ENCODE data around the gene EHF. TPM values are rescaled to one million over a fixed set of nuclear protein-coding genes. Genes with fewer than 3 reads are reported as not detected.

EHF gene
- total and polyA plus RNA-seq, 2 of the 13 experiments (the other 11 are each of a cell fraction or from before 2014, with no cell fraction given), result 0.04 to 0.46 TPM

DNA sequence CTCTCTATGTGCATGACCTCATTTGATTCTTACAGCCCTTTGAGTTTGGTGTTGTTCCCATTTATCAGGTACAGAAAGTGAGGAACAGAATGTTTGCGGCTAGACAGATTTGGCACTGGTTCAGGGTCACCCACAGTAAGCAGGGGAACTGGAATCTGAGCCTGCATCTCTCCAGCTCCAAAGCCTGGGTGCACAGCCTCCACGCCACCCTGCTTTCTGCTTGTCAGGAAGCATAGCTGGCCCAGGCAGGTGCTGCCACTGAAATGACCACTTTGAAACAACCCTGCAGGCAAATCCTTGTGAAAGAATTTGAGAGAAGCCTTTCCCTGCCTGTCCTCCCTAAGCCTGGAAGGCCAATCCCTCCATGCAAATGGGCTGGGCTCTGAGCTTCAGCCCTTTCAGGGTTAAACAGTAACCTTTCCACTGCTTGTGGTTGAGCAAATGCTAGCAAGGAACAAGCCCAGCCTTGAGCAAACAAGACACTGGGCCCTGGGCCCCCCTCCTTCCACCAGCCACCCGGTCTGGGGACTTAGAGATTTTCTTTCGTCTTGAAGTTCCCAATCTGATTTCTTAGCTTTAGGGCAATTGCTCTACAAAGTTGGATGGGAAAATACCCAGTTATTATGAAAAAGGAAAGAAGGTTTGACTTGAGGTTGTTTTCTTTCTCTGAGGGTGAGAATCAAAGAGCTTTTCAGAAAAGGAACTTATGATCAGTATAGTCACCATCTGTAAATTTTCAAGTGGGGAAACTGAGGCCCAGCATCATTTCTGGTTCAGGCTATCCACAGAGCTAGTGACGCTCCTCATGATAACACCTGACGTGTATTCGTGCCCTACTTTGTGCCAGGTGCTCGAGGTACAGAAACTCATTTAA is 19.4 kb downstream of the EHF start (continued):
- TF ChIP-seq, protein P1, sequence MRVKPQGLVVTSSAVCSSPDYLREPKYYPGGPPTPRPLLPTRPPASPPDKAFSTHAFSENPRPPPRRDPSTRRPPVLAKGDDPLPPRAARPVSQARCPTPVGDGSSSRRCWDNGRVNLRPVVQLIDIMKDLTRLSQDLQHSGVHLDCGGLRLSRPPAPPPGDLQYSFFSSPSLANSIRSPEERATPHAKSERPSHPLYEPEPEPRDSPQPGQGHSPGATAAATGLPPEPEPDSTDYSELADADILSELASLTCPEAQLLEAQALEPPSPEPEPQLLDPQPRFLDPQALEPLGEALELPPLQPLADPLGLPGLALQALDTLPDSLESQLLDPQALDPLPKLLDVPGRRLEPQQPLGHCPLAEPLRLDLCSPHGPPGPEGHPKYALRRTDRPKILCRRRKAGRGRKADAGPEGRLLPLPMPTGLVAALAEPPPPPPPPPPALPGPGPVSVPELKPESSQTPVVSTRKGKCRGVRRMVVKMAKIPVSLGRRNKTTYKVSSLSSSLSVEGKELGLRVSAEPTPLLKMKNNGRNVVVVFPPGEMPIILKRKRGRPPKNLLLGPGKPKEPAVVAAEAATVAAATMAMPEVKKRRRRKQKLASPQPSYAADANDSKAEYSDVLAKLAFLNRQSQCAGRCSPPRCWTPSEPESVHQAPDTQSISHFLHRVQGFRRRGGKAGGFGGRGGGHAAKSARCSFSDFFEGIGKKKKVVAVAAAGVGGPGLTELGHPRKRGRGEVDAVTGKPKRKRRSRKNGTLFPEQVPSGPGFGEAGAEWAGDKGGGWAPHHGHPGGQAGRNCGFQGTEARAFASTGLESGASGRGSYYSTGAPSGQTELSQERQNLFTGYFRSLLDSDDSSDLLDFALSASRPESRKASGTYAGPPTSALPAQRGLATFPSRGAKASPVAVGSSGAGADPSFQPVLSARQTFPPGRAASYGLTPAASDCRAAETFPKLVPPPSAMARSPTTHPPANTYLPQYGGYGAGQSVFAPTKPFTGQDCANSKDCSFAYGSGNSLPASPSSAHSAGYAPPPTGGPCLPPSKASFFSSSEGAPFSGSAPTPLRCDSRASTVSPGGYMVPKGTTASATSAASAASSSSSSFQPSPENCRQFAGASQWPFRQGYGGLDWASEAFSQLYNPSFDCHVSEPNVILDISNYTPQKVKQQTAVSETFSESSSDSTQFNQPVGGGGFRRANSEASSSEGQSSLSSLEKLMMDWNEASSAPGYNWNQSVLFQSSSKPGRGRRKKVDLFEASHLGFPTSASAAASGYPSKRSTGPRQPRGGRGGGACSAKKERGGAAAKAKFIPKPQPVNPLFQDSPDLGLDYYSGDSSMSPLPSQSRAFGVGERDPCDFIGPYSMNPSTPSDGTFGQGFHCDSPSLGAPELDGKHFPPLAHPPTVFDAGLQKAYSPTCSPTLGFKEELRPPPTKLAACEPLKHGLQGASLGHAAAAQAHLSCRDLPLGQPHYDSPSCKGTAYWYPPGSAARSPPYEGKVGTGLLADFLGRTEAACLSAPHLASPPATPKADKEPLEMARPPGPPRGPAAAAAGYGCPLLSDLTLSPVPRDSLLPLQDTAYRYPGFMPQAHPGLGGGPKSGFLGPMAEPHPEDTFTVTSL (CRISPR knock-in tag; IDR thresholded peaks at IDR 0.05; ENCODE audit: borderline replicate concordance), result peak; percentile 80; the same call in 1 of the 2 replicates
- TF ChIP-seq, protein P2, sequence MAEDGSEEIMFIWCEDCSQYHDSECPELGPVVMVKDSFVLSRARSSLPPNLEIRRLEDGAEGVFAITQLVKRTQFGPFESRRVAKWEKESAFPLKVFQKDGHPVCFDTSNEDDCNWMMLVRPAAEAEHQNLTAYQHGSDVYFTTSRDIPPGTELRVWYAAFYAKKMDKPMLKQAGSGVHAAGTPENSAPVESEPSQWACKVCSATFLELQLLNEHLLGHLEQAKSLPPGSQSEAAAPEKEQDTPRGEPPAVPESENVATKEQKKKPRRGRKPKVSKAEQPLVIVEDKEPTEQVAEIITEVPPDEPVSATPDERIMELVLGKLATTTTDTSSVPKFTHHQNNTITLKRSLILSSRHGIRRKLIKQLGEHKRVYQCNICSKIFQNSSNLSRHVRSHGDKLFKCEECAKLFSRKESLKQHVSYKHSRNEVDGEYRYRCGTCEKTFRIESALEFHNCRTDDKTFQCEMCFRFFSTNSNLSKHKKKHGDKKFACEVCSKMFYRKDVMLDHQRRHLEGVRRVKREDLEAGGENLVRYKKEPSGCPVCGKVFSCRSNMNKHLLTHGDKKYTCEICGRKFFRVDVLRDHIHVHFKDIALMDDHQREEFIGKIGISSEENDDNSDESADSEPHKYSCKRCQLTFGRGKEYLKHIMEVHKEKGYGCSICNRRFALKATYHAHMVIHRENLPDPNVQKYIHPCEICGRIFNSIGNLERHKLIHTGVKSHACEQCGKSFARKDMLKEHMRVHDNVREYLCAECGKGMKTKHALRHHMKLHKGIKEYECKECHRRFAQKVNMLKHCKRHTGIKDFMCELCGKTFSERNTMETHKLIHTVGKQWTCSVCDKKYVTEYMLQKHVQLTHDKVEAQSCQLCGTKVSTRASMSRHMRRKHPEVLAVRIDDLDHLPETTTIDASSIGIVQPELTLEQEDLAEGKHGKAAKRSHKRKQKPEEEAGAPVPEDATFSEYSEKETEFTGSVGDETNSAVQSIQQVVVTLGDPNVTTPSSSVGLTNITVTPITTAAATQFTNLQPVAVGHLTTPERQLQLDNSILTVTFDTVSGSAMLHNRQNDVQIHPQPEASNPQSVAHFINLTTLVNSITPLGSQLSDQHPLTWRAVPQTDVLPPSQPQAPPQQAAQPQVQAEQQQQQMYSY (CRISPR knock-in tag; IDR thresholded peaks at IDR 0.05), result no peak
- TF ChIP-seq TOPORS (CRISPR knock-in tag; IDR thresholded peaks at IDR 0.05) (no peak), RBFOX2 (IDR thresholded peaks at IDR 0.05; ENCODE audit: low read depth, low read length) (no peak), ZNF367 (CRISPR knock-in tag; IDR thresholded peaks at IDR 0.05; ENCODE audit: borderline replicate concordance) (no peak), ATAD3A (CRISPR knock-in tag; IDR thresholded peaks at IDR 0.05) (no peak), REL (CRISPR knock-in tag; conservative IDR thresholded peaks at IDR 0.05) (no peak), NFIB (CRISPR knock-in tag; IDR thresholded peaks at IDR 0.05; ENCODE audit: borderline replicate concordance) (no peak), SSRP1 (CRISPR knock-in tag; IDR thresholded peaks at IDR 0.05) (no peak), SP4 (CRISPR knock-in tag; IDR thresholded peaks at IDR 0.05) (no peak), ZNF850 (CRISPR knock-in tag; conservative IDR thresholded peaks at IDR 0.05) (no peak), NR2F2 (IDR thresholded peaks at IDR 0.05; ENCODE audit: borderline replicate concordance, low read depth) (no peak), GLI4 (CRISPR knock-in tag; IDR thresholded peaks at IDR 0.05; ENCODE audit: borderline replicate concordance) (no peak), ZNF614 (CRISPR knock-in tag; IDR thresholded peaks at IDR 0.05; ENCODE audit: borderline replicate concordance) (no peak), ZNF343 (CRISPR knock-in tag; IDR thresholded peaks at IDR 0.05) (no peak), ZNF558 (CRISPR knock-in tag; IDR thresholded peaks at IDR 0.05; ENCODE audit: borderline replicate concordance) (no peak)
- TF ChIP-seq, protein P3, sequence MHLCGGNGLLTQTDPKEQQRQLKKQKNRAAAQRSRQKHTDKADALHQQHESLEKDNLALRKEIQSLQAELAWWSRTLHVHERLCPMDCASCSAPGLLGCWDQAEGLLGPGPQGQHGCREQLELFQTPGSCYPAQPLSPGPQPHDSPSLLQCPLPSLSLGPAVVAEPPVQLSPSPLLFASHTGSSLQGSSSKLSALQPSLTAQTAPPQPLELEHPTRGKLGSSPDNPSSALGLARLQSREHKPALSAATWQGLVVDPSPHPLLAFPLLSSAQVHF (CRISPR knock-in tag; IDR thresholded peaks at IDR 0.05), result no peak
- TF ChIP-seq, protein P4, sequence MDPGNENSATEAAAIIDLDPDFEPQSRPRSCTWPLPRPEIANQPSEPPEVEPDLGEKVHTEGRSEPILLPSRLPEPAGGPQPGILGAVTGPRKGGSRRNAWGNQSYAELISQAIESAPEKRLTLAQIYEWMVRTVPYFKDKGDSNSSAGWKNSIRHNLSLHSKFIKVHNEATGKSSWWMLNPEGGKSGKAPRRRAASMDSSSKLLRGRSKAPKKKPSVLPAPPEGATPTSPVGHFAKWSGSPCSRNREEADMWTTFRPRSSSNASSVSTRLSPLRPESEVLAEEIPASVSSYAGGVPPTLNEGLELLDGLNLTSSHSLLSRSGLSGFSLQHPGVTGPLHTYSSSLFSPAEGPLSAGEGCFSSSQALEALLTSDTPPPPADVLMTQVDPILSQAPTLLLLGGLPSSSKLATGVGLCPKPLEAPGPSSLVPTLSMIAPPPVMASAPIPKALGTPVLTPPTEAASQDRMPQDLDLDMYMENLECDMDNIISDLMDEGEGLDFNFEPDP (CRISPR knock-in tag; conservative IDR thresholded peaks at IDR 0.05), result no peak

Measured in HepG2 (cell line).